Glomerular visceral epithelial cell (primary cell): ENCODE results near the gene SPDYC.
A peak's percentile ranks its signal among the peaks of the same experiment; 100 is the strongest.
"Not testable (repeated sequence)": the region's sequence is repeated elsewhere in the genome, so short reads cannot be mapped to it uniquely, and the experiment has no call there.

ENCODE experiments used
- DNase-seq: peaks from one replicate; pipeline ENCODE4 v3.0.0-alpha.2; 2016; ENCODE audit errors: extremely low spot score

The SPDYC gene

GRCh38 chr11:65167656-65168055 lies 2.4 kb upstream of the SPDYC start:
- no peak for DNase-seq

- no peak for DNase-seq
These were observed 830 bp upstream of the SPDYC start for GRCh38 chr11:65169164-65169641.

GRCh38 chr11:65172600-65172999 lies 2.6 kb downstream of the SPDYC start:
- DNase-seq: no peak

- DNase-seq: not testable (repeated sequence)
These were observed 4.6 kb downstream of the SPDYC start for GRCh38 chr11:65174571-65175010.

GRCh38 chr11:65180877-65181568 lies 11.0 kb downstream of the SPDYC start:
- DNase-seq: peak; percentile 65

- peak; percentile 89 for DNase-seq
These were observed 11.7 kb downstream of the SPDYC start, which contains the start of gene CAPN1 for GRCh38 chr11:65181569-65182257. CAPN1 (plus strand) TSS chr11:65181928; CDS start chr11:65182702, 774 bp downstream.

GRCh38 chr11:65182258-65183170 lies 12.5 kb downstream of the SPDYC start:
- peak; percentile 39 for DNase-seq

GRCh38 chr11:65183201-65183891 lies 13.3 kb downstream of the SPDYC start:
- no peak for DNase-seq

GRCh38 chr11:65184146-65184545 lies 14.1 kb downstream of the SPDYC start:
- DNase-seq: no peak

GRCh38 chr11:65185171-65185570 lies 15.1 kb downstream of the SPDYC start:
- no peak for DNase-seq

GRCh38 chr11:65185869-65186341 lies 15.9 kb downstream of the SPDYC start:
- DNase-seq: no peak

GRCh38 chr11:65186701-65187100 lies 16.7 kb downstream of the SPDYC start:
- no peak for DNase-seq

GRCh38 chr11:65187146-65187675 lies 17.2 kb downstream of the SPDYC start:
- no peak for DNase-seq

- no peak for DNase-seq
These were observed 18.0 kb downstream of the SPDYC start for GRCh38 chr11:65187971-65188461.

GRCh38 chr11:65188486-65188885 lies 18.5 kb downstream of the SPDYC start:
- no peak for DNase-seq

GRCh38 chr11:65189191-65189590 lies 19.2 kb downstream of the SPDYC start:
- DNase-seq: no peak

GRCh38 chr11:65194564-65194963 lies 24.5 kb downstream of the SPDYC start:
- no peak for DNase-seq

GRCh38 chr11:65204143-65204542 lies 34.1 kb downstream of the SPDYC start:
- no peak for DNase-seq

- peak; percentile 56 for DNase-seq
These were observed 34.9 kb downstream of the SPDYC start for GRCh38 chr11:65204646-65205601.

- no peak for DNase-seq
These were observed 35.6 kb downstream of the SPDYC start for GRCh38 chr11:65205602-65205967.
